Body of pancreas (tissue), 4 donors: ENCODE data around the gene ARID1B.

Source experiments
- CTCF ChIP-seq, 7 experiments: fragments of 450-650 bp in 4 of 7; fragments of 200-600 bp in 3 of 7; sonication (generic) in 3 of 7; IDR thresholded peaks; one replicate each; pipeline ENCODE4 v1.5.1; 2016 to 2019; ENCODE audit warnings: antibody characterized with exemption in 7 of 7
- POLR2A ChIP-seq, 3 donors: fragments of 450-650 bp; IDR thresholded peaks; one replicate each; pipeline ENCODE4 v1.6.1; 2016; ENCODE audit warnings: antibody characterized with exemption in 3 of 3, mild to moderate bottlenecking in 2 of 3

DNA sequence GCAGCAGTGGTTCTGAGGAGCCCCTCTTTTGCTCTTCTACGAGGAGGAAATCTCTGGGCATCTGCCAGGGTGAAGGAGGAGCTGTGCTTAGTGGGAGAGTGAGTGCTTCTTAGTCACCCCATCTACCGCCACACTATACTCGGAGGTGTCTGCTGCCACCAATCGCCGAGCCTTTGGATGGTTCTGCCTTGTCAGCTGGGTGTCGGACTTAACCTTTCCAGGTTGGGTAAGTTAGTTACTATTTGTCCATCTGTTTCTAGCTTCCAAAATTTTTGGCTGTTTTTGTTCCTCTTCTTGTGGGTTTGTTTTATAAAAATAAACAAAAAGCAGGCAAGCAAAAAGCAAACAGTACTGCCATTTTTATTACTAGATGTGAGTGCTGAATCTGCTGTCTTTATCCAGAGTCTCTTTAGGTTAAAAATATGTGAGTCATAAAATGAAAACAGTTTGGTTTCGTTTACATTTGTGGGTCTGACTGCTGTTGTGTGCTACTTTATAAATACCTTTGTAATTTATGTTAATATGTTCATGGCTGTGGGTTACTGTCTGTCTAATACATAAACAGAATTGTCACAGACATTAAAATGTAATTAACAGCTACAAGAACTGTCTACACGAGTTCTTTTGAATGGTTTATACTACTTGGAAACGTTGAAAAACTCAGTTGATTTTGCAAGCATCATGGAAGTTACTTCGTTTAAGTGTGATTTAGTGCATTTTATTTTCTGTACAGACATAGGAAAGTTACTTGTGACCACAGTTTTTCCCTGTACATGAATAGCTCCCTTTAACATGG lies 89.2 kb downstream of the ARID1B start:
- TF ChIP-seq CTCF (IDR thresholded peaks at IDR 0.05) (no peak), POLR2A (IDR thresholded peaks at IDR 0.05) (no peak)
